Measurements from ENCODE around the gene FOXP1.

- TF ChIP-seq POLR2AphosphoS5 (IDR thresholded peaks at IDR 0.05) (no peak), CTCF (IDR thresholded peaks at IDR 0.05) (no peak), POLR2A (IDR thresholded peaks at IDR 0.05) (no peak)
Measured at GRCh38 chr3:71226565-71227269, 356.8 kb downstream of the FOXP1 start.
